Psoas muscle (tissue), 8 donors: ENCODE data around the gene GFPT1. TPM values are rescaled to one million over a fixed set of nuclear protein-coding genes. Genes with fewer than 3 reads are reported as not detected.

Experiments used
- ATAC-seq, 4 donors: fragments of 200-7000 bp; cut with Tn5 transposase; one replicate each; pipeline ENCODE4 v1.9.1; 2020; ENCODE audit warnings: moderate library complexity in 3 of 4, mild to moderate bottlenecking in 2 of 4
- DNase-seq, 2 donors: peaks; one replicate each; pipeline ENCODE4 v3.0.0-alpha.2; 2020
- H3K27ac ChIP-seq: fragments of 200-600 bp; one replicate; pipeline ENCODE4 v1.8.0; 2022
- H3K27me3 ChIP-seq, 3 donors: fragments of 200-600 bp in 1 of 3; one replicate each; pipeline versions ENCODE4 v1.6.1 to v1.8.0; 2013 to 2022; ENCODE audit warnings: low read length in 2 of 3, mild to moderate bottlenecking in 2 of 3, moderate library complexity in 1 of 3; ENCODE audit not compliant: insufficient read depth in 3 of 3
- H3K36me3 ChIP-seq, 2 donors: fragments of 200-600 bp in 1 of 2; one replicate each; pipeline versions ENCODE4 v1.6.1 to v1.8.0; 2013 to 2022; ENCODE audit warnings: low read depth in 1 of 2, mild to moderate bottlenecking in 1 of 2, moderate library complexity in 1 of 2; ENCODE audit not compliant: insufficient read depth in 1 of 2
- H3K4me1 ChIP-seq: fragments of 200-600 bp; one replicate; pipeline ENCODE4 v1.8.0; 2022
- H3K4me3 ChIP-seq: fragments of 200-600 bp; one replicate; pipeline ENCODE4 v1.8.0; 2022; ENCODE audit warnings: mild to moderate bottlenecking
- H3K9me3 ChIP-seq: fragments of 200-600 bp; one replicate; pipeline ENCODE4 v1.8.0; 2022
- CTCF ChIP-seq: fragments of 200-600 bp; IDR thresholded peaks from one replicate; pipeline ENCODE4 v1.8.0; 2022; ENCODE audit warnings: antibody characterized with exemption
- WGBS, 3 donors: extraction: QIAGEN DNeasy Blood & Tissue Kit; methylation state at CpG; one replicate each; pipeline versions ENCODE4 v1.1.6 to v1.1.7; 2013; 5-methylcytosine and 5-hydroxymethylcytosine counted together
- intact Hi-C, 2 donors: fragments of 100-400 bp; cut with DNase I; formaldehyde crosslinking; loops; one replicate each; pipeline versions ENCODE4 v1.11.0 to v1.14.2; 2022
- polyA plus RNA-seq, 3 donors: library from polyadenylated mRNA; stranded (reverse); fragments of 200-250 nt; gene quantifications; one replicate each; pipeline ENCODE4 v1.2.3, GENCODE V29; 2013
- total RNA-seq, 4 donors: library from RNA; stranded (reverse); fragmentation: NEBNext Ultra II Directional in 2 of 4; extraction: Animal tissue kit (Norgen Biotek cat#: 25700) in 2 of 4; gene quantifications; one replicate each; pipeline versions ENCODE4 v1.2.1 to v1.2.4, GENCODE V29; 2021 to 2023
- donor health status: healthy with polysubstance abuse.
- donor health status: DM: no; HTN: no; CAD: no; lungs with moderate emphysema.
- donor health status: Bipolar disorder and iron deficiency.
- donor health status: healthy.
- donor health status: DM: yes; HTN: yes; CAD: no.
- donor health status: DM: no; HTN: no; CAD: no.
- donor health status: DM: no; HTN: no; CAD: no.
- donor health status: DM: yes; HTN: yes; CAD: no.

GFPT1 gene
- total and polyA plus RNA-seq, 7 donors: 5.7 to 34.5 (median 19.8) TPM

- intact Hi-C loops: no loop called here
- H3K27me3 ChIP-seq: peaks cover 0 to 11% (median 0%) of the 10 kb centered on the region in 3 donors
- no peaks in the 10 kb centered on the region for H3K36me3 ChIP-seq
- WGBS, 3 donors: 93 to 97% (median 97%) methylated on average over 1 of the region's 1 CpG
- no peak overlapping the region for H3K4me3 ChIP-seq
- H3K27ac ChIP-seq: no peak overlapping the region
- no peaks in the 10 kb centered on the region for H3K9me3 ChIP-seq
- no peak for DNase-seq
- no peak for ATAC-seq
- TF ChIP-seq CTCF: no peak
- H3K4me1 ChIP-seq: no peaks in the 10 kb centered on the region
Observed at GRCh38 chr2:69275490-69275889, 111.5 kb downstream of the GFPT1 start.

GRCh38 chr2:69272803-69273471 lies 114.1 kb downstream of the GFPT1 start:
- H3K4me1 ChIP-seq: no peaks in the 10 kb centered on the region
- DNase-seq: no peak
- no peak overlapping the region for H3K27ac ChIP-seq
- 76 to 78% (median 78%) methylated on average over 9 of the region's 9 CpGs for WGBS, 3 donors
- no peak for TF ChIP-seq CTCF
- no peak overlapping the region for H3K4me3 ChIP-seq
- no peaks in the 10 kb centered on the region for H3K36me3 ChIP-seq
- peaks cover 0 to 11% (median 0%) of the 10 kb centered on the region in 3 donors for H3K27me3 ChIP-seq
- H3K9me3 ChIP-seq: no peaks in the 10 kb centered on the region
- no peak for ATAC-seq
- intact Hi-C loops: no loop called here

GRCh38 chr2:69271831-69272257 lies 115.2 kb downstream of the GFPT1 start:
- 36 to 46% (median 41%) methylated on average over 3 of the region's 3 CpGs for WGBS, 3 donors
- no peak overlapping the region for H3K27ac ChIP-seq
- ATAC-seq: no peak

More at GRCh38 chr2:69271831-69272257, 115.2 kb downstream of the GFPT1 start:
- Histone ChIP-seq H3K9me3 (no peaks in the 10 kb centered on the region), H3K36me3 (no peaks in the 10 kb centered on the region), H3K4me3 (no peak overlapping the region), H3K27me3 (peaks cover 0 to 7% (median 0%) of the 10 kb centered on the region in 3 donors), H3K4me1 (no peaks in the 10 kb centered on the region)
- no peak for DNase-seq
- no peak for TF ChIP-seq CTCF
- intact Hi-C loops: no loop called here

Other genes with a start within 250 kb of the GFPT1 start
- gene NFU1, start 50.2 kb upstream of the GFPT1 start, total RNA-seq: 10 to 100 TPM; 67.6 to 98.5 (median 79.2) TPM
- gene NFU1, start 50.2 kb upstream of the GFPT1 start, polyA plus RNA-seq: 100 to 1,000 TPM in 1 of 3 donors, 10 to 100 TPM in 2; 36.5 to 112 (median 99.0) TPM